IMR-90 (cell line): Measurements from ENCODE around the gene RTCA. TPM values are rescaled to one million over a fixed set of nuclear protein-coding genes. Genes with fewer than 3 reads are reported as not detected.

Experiments
- ATAC-seq: fragments of 200-7000 bp; cut with Tn5 transposase; 2 replicates; pipeline ENCODE4 v1.9.1; 2020; ENCODE audit warnings: low read depth, mild to moderate bottlenecking, moderate library complexity
- BruUV-seq: library from RNA; stranded (reverse); fragments of 400-500 nt; replicated peaks from 2 replicates; lab custom pipeline; 2021; lab: Mats Ljungman, UMichigan
- CTCF ChIA-PET: fragments of 300-600 bp; formaldehyde crosslinking; extraction: SDS; loops from one replicate; lab custom pipeline; 2021; ENCODE audit warnings: antibody characterized with exemption; lab: Yijun Ruan, JAX
- POLR2A ChIA-PET: fragments of 300-600 bp; sonication (Branson Sonifier 250); formaldehyde crosslinking; loops from one replicate; lab custom pipeline; 2022; ENCODE audit warnings: antibody characterized with exemption; ENCODE audit not compliant: unreplicated experiment; lab: Charles Lee
- DNase-seq: peaks from one replicate; pipeline ENCODE4 v3.0.0; 2013
- H2AFZ ChIP-seq: replicated peaks from 2 replicates; pipeline ENCODE3; 2013; ENCODE audit warnings: low read length, mild to moderate bottlenecking; ENCODE audit not compliant: poor library complexity
- H2AK5ac ChIP-seq: 2 replicates; pipeline ENCODE4 v1.6.1; 2013; ENCODE audit warnings: low read depth, low read length, inconsistent platforms
- H2AK9ac ChIP-seq: replicated peaks from 2 replicates; pipeline ENCODE3; 2013; ENCODE audit warnings: mild to moderate bottlenecking, low read depth, low read length, moderate library complexity; ENCODE audit not compliant: poor library complexity
- H2BK120ac ChIP-seq: 2 replicates; pipeline ENCODE4 v1.6.1; 2013; ENCODE audit warnings: low read depth, low read length, inconsistent platforms
- H2BK15ac ChIP-seq: 3 replicates; pipeline ENCODE4 v1.6.1; 2013; ENCODE audit warnings: low read depth, low read length, inconsistent platforms
- H2BK20ac ChIP-seq: 2 replicates; pipeline ENCODE4 v1.6.1; 2013; ENCODE audit warnings: low read depth, mild to moderate bottlenecking, inconsistent platforms, low read length, moderate library complexity
- H2BK5ac ChIP-seq: 2 replicates; pipeline ENCODE4 v1.6.1; 2013; ENCODE audit warnings: mild to moderate bottlenecking, low read depth, low read length, inconsistent platforms; ENCODE audit not compliant: poor library complexity, severe bottlenecking
- H3K14ac ChIP-seq: replicated peaks from 2 replicates; pipeline ENCODE4 v1.6.1; 2013; ENCODE audit warnings: low read depth, low read length, inconsistent platforms
- H3K18ac ChIP-seq: 2 replicates; pipeline ENCODE4 v1.6.1; 2013; ENCODE audit warnings: low read depth, low read length, control low read depth
- H3K23ac ChIP-seq: 2 replicates; pipeline ENCODE4 v1.6.1; 2013; ENCODE audit warnings: low read depth, low read length, inconsistent platforms
- H3K27ac ChIP-seq: 2 replicates; pipeline ENCODE4 v1.5.1; 2013; ENCODE audit warnings: mild to moderate bottlenecking, control low read depth, low read length; ENCODE audit not compliant: insufficient read depth
- H3K27me3 ChIP-seq: 2 replicates; pipeline ENCODE4 v1.6.1; 2013; ENCODE audit warnings: low read length; ENCODE audit not compliant: control insufficient read depth, insufficient read depth
- H3K36me3 ChIP-seq: 2 replicates; pipeline ENCODE4 v1.6.1; 2013; ENCODE audit warnings: low read length, mixed read lengths; ENCODE audit not compliant: control insufficient read depth, insufficient read depth
- H3K4ac ChIP-seq: 2 replicates; pipeline ENCODE4 v1.6.1; 2013; ENCODE audit warnings: low read depth, low read length, inconsistent platforms
- H3K4me1 ChIP-seq: 2 replicates; pipeline ENCODE4 v1.6.1; 2013; ENCODE audit warnings: low read length, mixed read lengths; ENCODE audit not compliant: control insufficient read depth, insufficient read depth
- H3K4me2 ChIP-seq: 2 replicates; pipeline ENCODE4 v1.6.1; 2013; ENCODE audit warnings: low read depth, mild to moderate bottlenecking, control low read depth, low read length, moderate library complexity
- H3K4me3 ChIP-seq: 2 replicates; pipeline ENCODE4 v1.5.1; 2013; ENCODE audit warnings: low read depth, mild to moderate bottlenecking, control low read depth, low read length, moderate library complexity; ENCODE audit not compliant: insufficient read depth
- H3K56ac ChIP-seq: 2 replicates; pipeline ENCODE4 v1.6.1; 2013; ENCODE audit warnings: low read length, inconsistent platforms; ENCODE audit not compliant: insufficient read depth; ENCODE audit errors: extremely low read depth
- H3K79me1 ChIP-seq, 2 experiments: 2 replicates each; pipeline ENCODE4 v1.6.1; 2013; ENCODE audit warnings: low read length in 2 of 2, inconsistent platforms in 1 of 2, low read depth in 1 of 2
- H3K9ac ChIP-seq: 2 replicates; pipeline ENCODE4 v1.6.1; 2013; ENCODE audit warnings: low read depth, low read length, control low read depth
- H3K9me1 ChIP-seq: 2 replicates; pipeline ENCODE4 v1.6.1; 2013; ENCODE audit warnings: low read length, inconsistent platforms; ENCODE audit not compliant: insufficient read depth
- H3K9me3 ChIP-seq: 2 replicates; pipeline ENCODE4 v1.6.1; 2013; ENCODE audit warnings: low read length; ENCODE audit not compliant: control insufficient read depth, insufficient read depth
- H4K20me1 ChIP-seq: 2 replicates; pipeline ENCODE4 v1.6.1; 2013; ENCODE audit warnings: low read length, inconsistent platforms; ENCODE audit not compliant: insufficient read depth
- H4K5ac ChIP-seq: 2 replicates; pipeline ENCODE4 v1.6.1; 2013; ENCODE audit warnings: mild to moderate bottlenecking, low read depth, low read length, control low read depth
- H4K8ac ChIP-seq, 2 experiments: 2 replicates each; pipeline ENCODE4 v1.6.1; 2013; ENCODE audit warnings: low read depth in 2 of 2, low read length in 2 of 2, control low read depth in 1 of 2, inconsistent platforms in 1 of 2
- H4K91ac ChIP-seq: 2 replicates; pipeline ENCODE4 v1.6.1; 2013; ENCODE audit warnings: low read depth, low read length, inconsistent platforms; ENCODE audit not compliant: insufficient read depth
- BHLHE40 ChIP-seq: fragments of 150-350 bp; IDR thresholded peaks from 2 replicates; pipeline ENCODE4 v1.6.1; 2016; ENCODE audit warnings: mild to moderate bottlenecking, low read depth, low read length
- MXI1 ChIP-seq: IDR thresholded peaks from 2 replicates; pipeline ENCODE4 v1.6.1; 2012; ENCODE audit warnings: low read depth, mild to moderate bottlenecking, low read length, moderate library complexity, borderline replicate concordance
- NFE2L2 ChIP-seq: fragments of 150-350 bp; IDR thresholded peaks from 2 replicates; pipeline ENCODE4 v1.6.1; 2016; ENCODE audit warnings: low read depth, mild to moderate bottlenecking, low read length
- RAD21 ChIP-seq: IDR thresholded peaks from 2 replicates; pipeline ENCODE4 v1.6.1; 2012; ENCODE audit warnings: low read length, improper control_type of control experiment
- RFX5 ChIP-seq: IDR thresholded peaks from 2 replicates; pipeline ENCODE4 v1.8.0; 2012; ENCODE audit warnings: low read depth, mild to moderate bottlenecking, low read length, moderate library complexity
- WGBS, 2 experiments: methylation state at CpG; one replicate each; pipeline versions ENCODE4 v1.1.5 to v1.1.7; 2013; ENCODE audit warnings: missing lambda C conversion rate in 2 of 2; ENCODE audit not compliant: insufficient read length in 1 of 2; ENCODE audit errors: extremely low coverage in 2 of 2; 5-methylcytosine and 5-hydroxymethylcytosine counted together
- dilution Hi-C: fragments of 300-500 bp; cut with HindIII; formaldehyde crosslinking; loops from one replicate; pipeline ENCODE4 v1.14.3; 2018; ENCODE audit warnings: low sequenced_read_pairs; ENCODE audit not compliant: unreplicated experiment
- in situ Hi-C: fragments of 300-500 bp; cut with MboI; formaldehyde crosslinking; loops from 3 replicates; pipeline ENCODE4 v1.14.3; 2019; ENCODE audit warnings: low sequenced_read_pairs, inconsistent platforms, mixed read lengths
- intact Hi-C: fragments of 100-400 bp; cut with micrococcal nuclease; formaldehyde crosslinking; loops from 2 replicates; pipeline ENCODE4 v1.10.0; 2022
- polyA plus RNA-seq, 3 experiments: library from polyadenylated mRNA; depleted of rRNA; stranded (reverse); fragments of >200 nt; gene quantifications; 2 replicates each; pipeline ENCODE4 v1.2.3, GENCODE V29; 2012; ENCODE audit warnings: low replicate concordance in 1 of 3
- total RNA-seq: library from RNA; depleted of rRNA; stranded (reverse); fragments of >200 nt; gene quantifications from 2 replicates; pipeline ENCODE4 v1.2.3, GENCODE V29; 2012

RTCA gene
- total and polyA plus RNA-seq, 2 of the 4 experiments (the other 2 are of a cell fraction): 26.9 to 29.6 TPM

GRCh38 chr1:100321100-100321493 lies 55.1 kb downstream of the RTCA start:
- peaks cover 11% of the 10 kb centered on the region for H3K9me3 ChIP-seq
- H3K9me1 ChIP-seq: no peaks in the 10 kb centered on the region
- CTCF ChIA-PET: no interaction called here
- H4K5ac ChIP-seq: no peak overlapping the region
- no peaks in the 10 kb centered on the region for H3K36me3 ChIP-seq
- no peak overlapping the region for H3K18ac ChIP-seq
- H4K8ac ChIP-seq: no peak overlapping the region
- H3K4me3 ChIP-seq: no peak overlapping the region
- peak overlapping the region; percentile 72 for H2AFZ ChIP-seq
- no peak for ATAC-seq
- H2BK120ac ChIP-seq: no peak overlapping the region
- H3K79me1 ChIP-seq: no peaks in the 10 kb centered on the region
- no TSS peak for BruUV-seq
- H3K4me2 ChIP-seq: no peak overlapping the region
- H2BK15ac ChIP-seq: no peak overlapping the region
- in situ Hi-C loops (no loop called here), intact Hi-C loops (no loop called here), dilution Hi-C loops (no loop called here)
- no peak overlapping the region for H2AK9ac ChIP-seq
- H3K56ac ChIP-seq: no peak overlapping the region
- peaks cover 2% of the 10 kb centered on the region; the same call in 1 of the 2 replicates for H3K27me3 ChIP-seq
- no peak for DNase-seq
- no peaks in the 10 kb centered on the region; the same call in 1 of the 2 replicates for H3K4me1 ChIP-seq
- no peak overlapping the region for H3K14ac ChIP-seq
- no CpG with 5 or more reads among the region's 7 CpGs for WGBS, 2 experiments
- no peak overlapping the region for H2BK5ac ChIP-seq
- H4K20me1 ChIP-seq: no peaks in the 10 kb centered on the region
- no peak overlapping the region for H3K23ac ChIP-seq
- no peak overlapping the region for H3K9ac ChIP-seq
- no peak overlapping the region for H4K91ac ChIP-seq
- POLR2A ChIA-PET: no interaction called here
- TF ChIP-seq BHLHE40 (no peak), NFE2L2 (no peak), RFX5 (no peak), MXI1 (no peak), RAD21 (no peak)
- H3K27ac ChIP-seq: no peak overlapping the region
- no peak overlapping the region for H3K4ac ChIP-seq
- H2BK20ac ChIP-seq: no peak overlapping the region
- no peak overlapping the region for H2AK5ac ChIP-seq
